Measurements from ENCODE around the gene NANOS2.

NANOS2 gene

DNA sequence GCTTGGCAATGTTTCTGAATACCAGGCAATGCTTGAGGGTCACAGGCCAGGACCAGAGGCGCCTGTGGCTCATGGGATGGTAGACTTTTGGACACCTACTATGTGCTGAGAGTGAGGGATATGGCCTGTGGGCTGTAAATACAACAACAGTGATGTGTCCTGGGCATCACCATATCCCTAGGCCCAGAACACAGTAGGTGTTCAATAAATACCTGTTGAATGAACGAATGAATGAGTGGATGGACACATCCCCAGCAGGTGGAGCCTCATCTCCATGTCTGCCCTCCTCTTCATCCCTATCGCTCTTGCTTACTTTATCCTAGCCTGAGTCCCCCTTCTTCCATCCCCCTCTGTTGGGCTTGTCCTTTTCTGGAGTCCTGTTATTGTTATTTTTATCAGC lies 16.5 kb upstream of the NANOS2 start:
- in situ Hi-C loops (cut with MboI; ENCODE audit: low sequenced_read_pairs), result no loop called here

DNA sequence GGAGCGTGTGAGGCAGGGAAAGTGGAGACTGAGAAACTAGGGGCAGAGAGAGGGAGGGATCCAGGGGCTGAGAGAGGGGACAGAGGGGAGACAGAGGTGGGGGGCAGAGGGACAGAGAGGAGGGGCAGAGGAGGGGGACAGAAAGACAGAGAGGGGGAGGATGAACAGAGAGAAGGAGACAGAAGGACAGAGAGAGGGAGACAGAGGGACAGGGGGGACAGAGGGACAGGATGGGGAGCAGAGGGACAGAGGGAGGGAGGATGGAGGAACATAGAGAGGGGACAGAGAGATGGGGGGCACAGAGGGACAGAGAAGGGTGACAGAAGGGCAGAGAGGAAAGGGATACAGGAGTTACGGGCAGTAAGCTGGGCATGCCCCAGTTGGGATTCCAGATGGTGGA lies 14.7 kb upstream of the NANOS2 start:
- in situ Hi-C loops (cut with MboI; ENCODE audit: low sequenced_read_pairs), result no loop called here

DNA sequence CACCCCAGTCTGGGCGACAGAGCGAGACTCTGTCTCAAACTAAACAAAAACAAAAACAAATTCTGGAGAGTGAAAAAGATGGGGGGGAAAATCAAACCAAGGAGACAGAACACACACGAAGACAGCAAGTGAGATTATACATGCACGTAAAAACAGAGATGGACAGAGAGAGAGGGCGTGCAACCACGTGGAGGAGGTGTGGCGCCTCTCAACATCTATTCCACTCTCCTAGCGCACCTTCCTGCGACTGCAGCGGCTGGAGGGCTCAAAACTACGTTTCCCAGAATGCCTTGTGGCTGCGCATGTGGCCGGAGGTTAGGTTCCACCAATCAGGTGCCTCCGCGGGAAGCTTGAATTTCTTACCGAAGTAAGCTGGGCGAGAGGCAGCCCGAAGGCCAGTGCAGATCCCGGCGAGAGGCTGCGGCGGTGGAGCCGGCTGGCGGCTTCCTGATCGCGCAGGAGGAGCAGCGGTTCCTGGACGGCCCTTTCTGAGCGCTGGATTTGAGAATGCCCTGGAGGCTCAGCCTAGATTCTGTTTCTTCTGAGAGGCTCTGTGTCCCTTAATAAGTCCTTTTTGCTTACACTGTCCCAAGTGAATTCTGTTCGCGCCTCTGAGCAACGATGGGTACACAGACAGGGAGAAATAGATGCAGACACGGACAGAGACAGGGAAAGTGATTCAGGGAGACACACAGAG lies 13.1 kb upstream of the NANOS2 start:
- in situ Hi-C loops (cut with MboI; ENCODE audit: low sequenced_read_pairs), result no loop called here

DNA sequence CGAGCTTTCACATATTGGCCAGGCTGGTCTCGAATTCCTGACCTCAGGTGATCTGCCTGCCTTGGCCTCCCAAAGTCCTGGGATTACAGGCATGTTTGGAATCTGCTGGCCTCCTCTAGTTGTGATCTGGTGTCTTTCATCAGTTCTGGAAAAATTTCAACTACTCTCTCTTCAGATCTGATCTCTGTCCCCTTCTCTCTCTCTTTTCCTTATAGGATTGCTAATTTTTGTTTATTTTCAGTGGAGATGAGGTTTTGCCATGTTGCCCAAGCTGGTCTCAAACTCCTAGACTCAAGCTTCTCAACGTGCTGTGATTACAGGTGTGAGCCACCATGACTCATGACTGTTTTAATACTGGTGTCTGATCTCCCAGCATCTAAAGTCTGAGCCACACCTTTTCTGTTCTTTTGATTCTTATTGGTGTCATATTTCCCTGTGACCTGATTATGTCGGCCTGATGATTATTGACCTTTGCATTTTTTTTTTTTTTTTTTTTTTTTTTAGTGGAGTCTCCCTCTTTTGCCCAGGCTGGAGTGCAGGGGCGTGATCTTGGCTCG lies 10.4 kb upstream of the NANOS2 start:
- in situ Hi-C loops (cut with MboI; ENCODE audit: low sequenced_read_pairs), result no loop called here

- in situ Hi-C loops (cut with MboI; ENCODE audit: low sequenced_read_pairs), result no loop called here
Observed at GRCh38 chr19:45922281-45922680, 7.7 kb upstream of the NANOS2 start.

GRCh38 chr19:45920458-45920857 lies 5.9 kb upstream of the NANOS2 start:
- in situ Hi-C loops (cut with MboI; ENCODE audit: low sequenced_read_pairs), result no loop called here

- in situ Hi-C loops (cut with MboI; ENCODE audit: low sequenced_read_pairs), result no loop called here
Observed at GRCh38 chr19:45919678-45920077, 5.1 kb upstream of the NANOS2 start.

DNA sequence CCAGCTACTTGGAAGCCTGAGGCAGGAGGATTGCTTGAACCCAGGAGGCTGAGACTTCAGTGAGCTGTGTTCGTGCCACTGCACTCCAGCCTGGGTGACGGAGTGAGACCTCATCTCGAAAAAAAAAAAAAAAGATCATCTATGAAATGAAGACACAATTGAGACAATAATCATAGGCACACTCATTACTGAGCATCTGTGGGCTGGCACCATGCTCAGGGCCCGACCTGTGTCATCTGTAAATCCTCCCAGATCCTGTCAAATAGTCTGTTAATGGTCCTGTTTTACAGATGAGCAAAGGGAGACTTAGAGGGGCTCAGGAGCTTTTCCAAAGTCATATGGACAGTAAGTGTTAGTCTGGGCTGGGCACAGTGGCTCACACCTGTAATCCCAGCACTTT lies 4.1 kb upstream of the NANOS2 start:
- in situ Hi-C loops (cut with MboI; ENCODE audit: low sequenced_read_pairs), result no loop called here

- in situ Hi-C loops (cut with MboI; ENCODE audit: low sequenced_read_pairs), result no loop called here
Observed at GRCh38 chr19:45917421-45918091, 3.0 kb upstream of the NANOS2 start.

- in situ Hi-C loops (cut with MboI; ENCODE audit: low sequenced_read_pairs), result no loop called here
Observed at GRCh38 chr19:45911291-45911690, 3.3 kb downstream of the NANOS2 start.

DNA sequence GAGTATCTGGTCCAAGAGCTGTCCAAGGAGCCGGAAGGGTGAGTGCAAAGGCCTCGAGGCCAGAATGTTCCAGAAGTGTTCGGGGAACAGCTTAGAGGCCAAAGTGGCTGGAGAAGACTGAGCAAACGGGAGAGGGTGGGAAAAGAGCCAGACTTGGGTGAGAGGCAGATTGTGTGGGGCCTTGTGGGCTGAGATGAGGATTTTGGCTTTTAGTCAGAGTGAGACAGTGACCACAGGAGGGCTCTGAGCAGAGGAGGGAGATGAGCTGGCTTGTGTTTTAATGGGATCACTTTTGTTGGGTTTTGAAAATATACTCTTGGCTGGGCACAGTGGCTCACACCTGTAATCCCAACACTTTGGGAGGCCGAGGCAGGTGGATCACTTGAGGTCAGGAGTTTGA lies 5.6 kb downstream of the NANOS2 start:
- in situ Hi-C loops (cut with MboI; ENCODE audit: low sequenced_read_pairs), result no loop called here

- in situ Hi-C loops (cut with MboI; ENCODE audit: low sequenced_read_pairs), result no loop called here
Observed at GRCh38 chr19:45906221-45906620, 8.4 kb downstream of the NANOS2 start.

DNA sequence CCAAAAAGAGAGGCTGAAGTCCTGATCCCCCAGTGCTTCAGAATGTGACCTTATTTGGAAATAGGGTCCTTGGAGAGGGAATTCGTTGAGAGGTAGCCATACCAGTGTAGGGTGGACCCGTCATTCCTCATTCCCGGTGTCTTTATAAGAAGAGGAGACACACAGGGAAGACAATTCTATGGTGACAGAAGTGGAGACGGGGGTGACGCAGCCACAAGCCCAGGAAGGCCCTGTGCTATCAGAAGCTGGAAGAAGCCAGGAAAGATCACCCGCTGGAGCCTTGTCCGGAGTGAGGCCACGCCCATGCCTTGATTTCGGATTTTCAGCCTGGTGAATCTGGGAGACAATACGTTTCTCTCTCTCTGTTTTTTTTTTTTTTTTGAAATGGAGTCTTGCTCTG lies 9.6 kb downstream of the NANOS2 start:
- in situ Hi-C loops (cut with MboI; ENCODE audit: low sequenced_read_pairs), result no loop called here

GRCh38 chr19:45902651-45903625 lies 11.6 kb downstream of the NANOS2 start:
- in situ Hi-C loops (cut with MboI; ENCODE audit: low sequenced_read_pairs), result no loop called here

DNA sequence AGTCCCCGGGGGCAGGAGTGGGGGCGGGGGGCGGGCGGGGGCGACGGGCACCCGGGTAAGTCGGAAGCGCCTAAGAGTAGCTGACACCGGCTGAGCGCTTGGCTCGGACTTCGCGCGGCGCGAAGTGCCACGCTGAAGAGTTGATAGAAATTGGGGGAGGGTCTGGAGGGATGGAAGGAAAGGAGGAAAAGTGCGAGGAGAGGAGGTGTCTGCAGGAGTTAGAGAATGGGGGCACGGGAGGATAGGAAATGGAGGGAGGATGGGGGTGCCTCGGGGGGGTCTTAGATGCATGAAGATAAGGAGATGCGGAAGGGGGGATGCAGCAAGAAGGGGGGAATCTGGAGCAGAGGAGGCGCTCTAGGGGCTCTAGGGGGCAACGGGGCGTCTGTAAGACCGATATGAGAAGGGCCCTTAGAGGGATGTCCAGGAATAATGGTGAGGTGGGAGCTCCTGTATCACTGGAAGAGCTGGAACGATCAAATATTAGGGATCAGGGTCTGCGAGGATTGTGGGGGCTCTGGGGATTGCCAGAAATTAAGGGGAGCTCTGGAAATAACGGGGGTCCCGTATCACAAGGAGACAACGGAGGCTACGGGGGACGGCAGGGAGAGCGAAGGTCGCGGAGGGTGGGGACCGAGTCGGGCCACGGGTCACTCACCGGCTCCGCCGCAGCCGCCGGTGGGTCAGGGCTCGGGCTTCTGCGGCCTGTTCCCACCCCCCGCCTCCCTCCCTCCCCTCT lies 12.5 kb downstream of the NANOS2 start, which contains the start of gene MYPOP:
TSS of gene MYPOP (minus strand) at position 702 of the 739 bp plus-strand sequence. CDS start 840 bp downstream, outside the sequence.
- in situ Hi-C loops (cut with MboI; ENCODE audit: low sequenced_read_pairs), result no loop called here

DNA sequence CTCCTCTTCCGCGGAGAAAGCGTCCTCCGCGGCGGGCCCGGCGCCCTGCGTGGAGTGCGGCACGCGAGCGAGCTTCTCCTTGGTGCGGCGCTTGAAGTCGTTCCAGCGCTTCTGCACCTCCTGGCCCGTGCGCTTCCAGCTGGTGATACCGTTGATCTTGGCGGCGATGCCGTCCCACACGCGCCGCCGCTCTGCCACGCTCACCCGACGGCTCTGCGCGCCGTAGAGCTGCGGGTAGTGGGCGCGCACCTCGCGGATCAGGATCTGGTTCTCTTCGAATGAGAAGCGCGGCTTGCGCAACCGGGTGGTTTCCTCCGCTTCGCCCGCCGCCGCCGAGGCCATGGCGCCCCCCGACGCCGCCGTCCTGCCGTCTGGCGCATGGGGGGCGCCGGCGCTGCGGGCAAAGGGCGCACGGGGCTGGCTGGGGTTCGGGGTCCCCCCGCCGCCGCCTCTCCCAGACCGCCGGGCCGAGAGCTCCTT lies 13.1 kb downstream of the NANOS2 start:
- in situ Hi-C loops (cut with MboI; ENCODE audit: low sequenced_read_pairs), result no loop called here

DNA sequence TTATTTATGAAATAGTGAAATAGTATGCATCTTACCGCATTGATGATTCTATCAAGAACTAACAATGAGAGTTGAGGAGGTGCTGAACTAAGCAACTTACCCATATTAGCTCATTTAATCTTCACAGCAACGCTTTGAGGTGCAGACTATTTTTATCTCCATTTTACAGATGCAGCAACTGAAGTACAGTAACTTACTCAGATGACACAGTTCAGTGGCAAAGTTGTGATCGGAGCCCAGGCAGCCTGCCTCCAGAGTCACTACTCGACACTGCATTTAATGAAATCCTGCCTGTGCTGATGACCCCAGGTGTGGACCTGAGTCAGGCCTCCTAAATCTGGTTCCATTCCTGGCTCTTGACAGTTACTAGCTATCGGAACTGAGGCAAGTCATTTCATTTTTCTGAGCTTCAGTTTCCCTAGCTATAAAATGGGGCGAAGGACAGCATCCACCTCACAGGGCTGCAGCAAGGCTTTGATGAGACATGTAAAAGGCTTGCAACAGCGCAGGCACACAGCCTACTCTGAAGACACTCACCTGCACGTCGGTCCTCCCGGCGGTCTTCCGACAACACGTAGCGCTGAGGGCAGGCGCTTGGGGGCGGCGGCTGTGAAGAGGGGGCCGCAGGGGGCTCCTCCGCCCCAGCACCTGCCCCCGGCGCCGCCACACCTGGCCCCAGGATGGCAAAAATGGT lies 13.7 kb downstream of the NANOS2 start:
- in situ Hi-C loops (cut with MboI; ENCODE audit: low sequenced_read_pairs), result no loop called here

DNA sequence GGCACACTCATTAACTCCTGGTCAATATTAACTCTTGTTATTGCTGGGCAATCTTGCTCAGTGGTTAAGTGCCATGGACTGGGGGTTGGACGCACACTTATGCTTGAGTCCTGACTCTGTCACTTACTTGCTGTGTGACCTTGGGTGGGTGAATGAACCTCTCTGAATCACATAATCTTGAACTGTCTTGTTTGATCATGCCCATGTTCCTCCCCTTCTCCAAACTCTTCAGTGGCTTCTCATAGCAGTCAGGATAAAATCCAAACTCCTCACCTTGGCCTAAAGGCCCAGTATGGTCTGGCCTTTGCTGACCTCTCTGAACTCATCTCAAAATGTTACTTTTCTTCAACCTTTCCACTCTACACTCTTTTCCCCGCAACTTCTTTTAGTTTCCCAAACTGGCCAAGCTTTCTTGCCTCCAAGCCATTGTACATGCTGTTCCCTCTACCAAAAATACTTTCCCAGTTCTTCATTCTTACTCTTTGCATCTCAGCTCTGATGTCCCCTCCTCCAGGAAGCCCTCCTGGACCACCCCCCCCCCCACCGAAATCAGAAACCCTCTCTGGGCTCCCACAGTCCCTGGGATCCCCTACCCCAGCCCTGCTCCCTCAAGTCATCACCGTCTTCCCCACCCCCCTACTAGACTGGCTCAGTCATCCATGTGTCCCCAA lies 14.5 kb downstream of the NANOS2 start:
- in situ Hi-C loops (cut with MboI; ENCODE audit: low sequenced_read_pairs), result no loop called here

DNA sequence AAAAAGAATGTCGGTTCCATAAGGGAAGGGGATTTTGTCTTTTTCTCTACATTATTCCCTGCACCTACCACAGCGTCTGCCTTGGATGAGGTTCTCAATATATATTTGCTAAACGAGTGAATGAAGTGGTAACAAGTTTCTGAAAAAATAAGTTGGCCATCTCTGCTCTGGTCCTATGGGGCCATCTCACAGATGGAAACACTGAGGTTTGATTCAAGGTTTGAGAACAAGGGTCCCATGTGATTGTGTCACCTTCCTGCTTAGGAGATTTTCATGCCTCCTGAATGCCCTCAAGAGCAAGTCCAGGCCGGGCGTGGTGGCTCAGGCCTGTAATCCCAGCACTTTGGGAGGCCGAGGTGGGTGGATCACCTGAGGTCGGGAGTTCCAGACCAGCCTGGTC lies 15.3 kb downstream of the NANOS2 start:
- in situ Hi-C loops (cut with MboI; ENCODE audit: low sequenced_read_pairs), result no loop called here
